ENCODE results near the gene CCT6B. TPM values are rescaled to one million over a fixed set of nuclear protein-coding genes. Genes with fewer than 3 reads are reported as not detected.
A peak's percentile ranks its signal among the peaks of the same experiment; 100 is the strongest.

CCT6B gene
- 0.84 TPM for polyA plus RNA-seq (2013, experiment 1 of 2)
- polyA plus RNA-seq (2013, experiment 2 of 2): 0.83 TPM

DNA sequence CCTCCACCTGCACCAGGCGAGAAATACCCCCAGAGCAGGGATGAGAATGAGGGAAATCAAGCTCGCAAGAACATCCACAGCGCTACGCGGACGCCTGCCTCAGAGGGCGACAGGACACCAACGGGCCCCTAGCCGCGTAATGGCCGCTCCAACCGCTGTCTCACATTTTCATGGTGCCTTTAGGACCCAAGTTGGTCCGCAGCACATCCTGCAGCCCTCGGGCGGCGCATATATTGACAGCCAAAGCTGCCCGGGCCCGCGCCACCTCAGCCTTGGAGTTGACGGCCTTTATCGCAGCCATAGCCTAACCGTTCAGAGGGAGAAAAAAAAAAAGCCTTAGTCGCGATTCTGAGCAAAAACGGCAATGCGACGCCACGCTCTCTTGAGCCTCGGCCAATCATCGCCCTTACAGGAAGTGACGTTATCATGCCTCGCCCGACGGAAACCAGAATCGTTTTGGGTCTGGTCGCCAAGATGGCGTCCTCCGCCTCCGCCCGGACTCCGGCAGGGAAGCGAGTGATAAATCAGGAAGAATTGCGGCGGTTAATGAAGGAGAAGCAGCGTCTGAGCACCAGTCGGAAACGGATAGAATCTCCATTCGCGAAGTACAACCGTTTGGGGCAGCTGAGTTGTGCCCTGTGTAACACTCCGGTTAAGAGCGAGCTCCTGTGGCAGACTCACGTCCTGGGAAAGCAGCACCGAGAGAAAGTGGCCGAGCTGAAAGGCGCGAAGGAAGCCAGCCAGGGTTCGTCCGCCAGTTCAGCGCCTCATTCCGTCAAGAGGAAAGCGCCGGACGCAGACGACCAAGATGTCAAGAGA, at the start of gene CCT6B, which contains the start of gene ZNF830:
CCT6B (minus strand) TSS at position 368 of the 819 bp plus-strand sequence; CDS start at position 301, 67 bp downstream.
ZNF830 (plus strand) TSS at position 448 of the 819 bp plus-strand sequence; CDS start at position 475, 27 bp downstream.
- peak within 1 kb of the TSS; percentile 39 for H3K23ac ChIP-seq (ENCODE audit: low read length)
- DNase-seq: peak; percentile 98
- H3K18ac ChIP-seq (ENCODE audit: low read length): peak within 1 kb of the TSS; percentile 91
- H4K8ac ChIP-seq (ENCODE audit: low read depth, low read length): peak within 1 kb of the TSS; percentile 99
- no peak within 1 kb of the TSS for H2BK5ac ChIP-seq (ENCODE audit: low read length)
- peak within 1 kb of the TSS; percentile 89 for H3K4me3 ChIP-seq (ENCODE audit: low read length)
- no peak within 1 kb of the TSS for H2AK5ac ChIP-seq (ENCODE audit: low read length)
- peak within 1 kb of the TSS; percentile 97 for H3K4me2 ChIP-seq (ENCODE audit: low read length)
- H4K5ac ChIP-seq (ENCODE audit: low read length): no peak within 1 kb of the TSS
- H3K79me1 ChIP-seq (ENCODE audit: low read length): peaks cover 7% of the 10 kb centered on the region
- no peak within 1 kb of the TSS for H2BK15ac ChIP-seq (replicated peaks; ENCODE audit: low read depth)
- peaks cover 5% of the 10 kb centered on the region for H3K4me1 ChIP-seq (ENCODE audit: control insufficient read depth, low read depth, low read length)
- H3K27ac ChIP-seq (ENCODE audit: low read depth, low read length): peak within 1 kb of the TSS; percentile 18
- no CpG with 5 or more reads among the region's 65 CpGs for WGBS (ENCODE audit: extremely low coverage, insufficient coverage, low lambda C conversion rate)
- peak within 1 kb of the TSS; percentile 90 for H3K4ac ChIP-seq (ENCODE audit: low read depth, low read length)
- H3K36me3 ChIP-seq (ENCODE audit: control insufficient read depth, insufficient read depth, low read length): no peaks in the 10 kb centered on the region
- H3K27me3 ChIP-seq (ENCODE audit: insufficient read depth, low read length, poor library complexity): no peaks in the 10 kb centered on the region
- H3K9ac ChIP-seq (ENCODE audit: low read length): peak within 1 kb of the TSS; percentile 86
- H2BK120ac ChIP-seq (ENCODE audit: low read depth, low read length): no peak within 1 kb of the TSS
- peak within 1 kb of the TSS; percentile 95 for H3K56ac ChIP-seq (ENCODE audit: low read length)
- peaks cover 12% of the 10 kb centered on the region for H3K79me2 ChIP-seq (ENCODE audit: control insufficient read depth, insufficient read depth, low read length)

GRCh38 chr17:35010093-35010492, 48.8 kb upstream of the CCT6B start:
- Histone ChIP-seq H3K27ac (ENCODE audit: low read depth, low read length) (no peak overlapping the region), H3K36me3 (ENCODE audit: control insufficient read depth, insufficient read depth, low read length) (peaks cover 2% of the 10 kb centered on the region), H3K4me1 (ENCODE audit: control insufficient read depth, low read depth, low read length) (no peaks in the 10 kb centered on the region), H3K4me2 (ENCODE audit: low read length) (no peak overlapping the region), H4K8ac (ENCODE audit: low read depth, low read length) (no peak overlapping the region), H2BK15ac (replicated peaks; ENCODE audit: low read depth) (no peak overlapping the region), H3K4me3 (ENCODE audit: low read length) (no peak overlapping the region), H3K18ac (ENCODE audit: low read length) (no peak overlapping the region), H3K23ac (ENCODE audit: low read length) (no peak overlapping the region), H3K9ac (ENCODE audit: low read length) (no peak overlapping the region), H2BK120ac (ENCODE audit: low read depth, low read length) (no peak overlapping the region), H2AK5ac (ENCODE audit: low read length) (no peak overlapping the region), H3K27me3 (ENCODE audit: insufficient read depth, low read length, poor library complexity) (no peaks in the 10 kb centered on the region), H3K4ac (ENCODE audit: low read depth, low read length) (no peak overlapping the region), H3K56ac (ENCODE audit: low read length) (no peak overlapping the region), H4K5ac (ENCODE audit: low read length) (no peak overlapping the region), H3K79me2 (ENCODE audit: control insufficient read depth, insufficient read depth, low read length) (no peaks in the 10 kb centered on the region), H3K79me1 (ENCODE audit: low read length) (no peaks in the 10 kb centered on the region), H2BK5ac (ENCODE audit: low read length) (no peak overlapping the region)
- peak; percentile 15 for DNase-seq
- no CpG with 5 or more reads among the region's 3 CpGs for whole genome bisulfite sequencing (ENCODE audit: extremely low coverage, insufficient coverage, low lambda C conversion rate)

DNA sequence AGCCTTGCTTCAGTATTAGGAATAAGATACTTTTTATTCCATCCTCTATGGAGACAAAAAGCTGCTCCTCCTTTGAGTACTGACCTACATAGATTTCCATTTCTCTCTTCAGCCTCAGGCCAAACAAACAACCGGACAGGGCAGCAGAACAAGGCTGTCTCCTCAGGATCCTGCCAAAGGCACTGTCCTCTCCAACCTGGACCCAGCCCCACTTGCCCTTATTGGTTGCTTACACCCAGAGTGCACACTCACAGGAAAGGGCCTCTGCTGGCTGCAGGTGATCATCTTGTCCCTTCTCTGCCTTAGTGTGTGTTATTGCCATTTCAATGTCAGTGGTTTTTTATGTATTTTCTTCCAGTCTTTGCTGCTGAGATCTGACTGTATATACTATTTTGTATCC, 45.7 kb upstream of the CCT6B start:
- DNase-seq: no peak
- Histone ChIP-seq H3K4me3 (ENCODE audit: low read length) (no peak overlapping the region), H3K23ac (ENCODE audit: low read length) (no peak overlapping the region), H2AK5ac (ENCODE audit: low read length) (no peak overlapping the region), H2BK120ac (ENCODE audit: low read depth, low read length) (no peak overlapping the region), H2BK5ac (ENCODE audit: low read length) (no peak overlapping the region), H2BK15ac (replicated peaks; ENCODE audit: low read depth) (no peak overlapping the region), H3K27me3 (ENCODE audit: insufficient read depth, low read length, poor library complexity) (no peaks in the 10 kb centered on the region), H4K5ac (ENCODE audit: low read length) (no peak overlapping the region), H3K9ac (ENCODE audit: low read length) (no peak overlapping the region), H3K4me1 (ENCODE audit: control insufficient read depth, low read depth, low read length) (no peaks in the 10 kb centered on the region), H3K79me1 (ENCODE audit: low read length) (no peaks in the 10 kb centered on the region), H4K8ac (ENCODE audit: low read depth, low read length) (no peak overlapping the region), H3K4ac (ENCODE audit: low read depth, low read length) (no peak overlapping the region), H3K4me2 (ENCODE audit: low read length) (no peak overlapping the region), H3K27ac (ENCODE audit: low read depth, low read length) (no peak overlapping the region), H3K79me2 (ENCODE audit: control insufficient read depth, insufficient read depth, low read length) (no peaks in the 10 kb centered on the region), H3K36me3 (ENCODE audit: control insufficient read depth, insufficient read depth, low read length) (peaks cover 15% of the 10 kb centered on the region), H3K56ac (ENCODE audit: low read length) (no peak overlapping the region), H3K18ac (ENCODE audit: low read length) (no peak overlapping the region)
- no CpG with 5 or more reads among the region's 1 CpG for WGBS (ENCODE audit: extremely low coverage, insufficient coverage, low lambda C conversion rate)

DNA sequence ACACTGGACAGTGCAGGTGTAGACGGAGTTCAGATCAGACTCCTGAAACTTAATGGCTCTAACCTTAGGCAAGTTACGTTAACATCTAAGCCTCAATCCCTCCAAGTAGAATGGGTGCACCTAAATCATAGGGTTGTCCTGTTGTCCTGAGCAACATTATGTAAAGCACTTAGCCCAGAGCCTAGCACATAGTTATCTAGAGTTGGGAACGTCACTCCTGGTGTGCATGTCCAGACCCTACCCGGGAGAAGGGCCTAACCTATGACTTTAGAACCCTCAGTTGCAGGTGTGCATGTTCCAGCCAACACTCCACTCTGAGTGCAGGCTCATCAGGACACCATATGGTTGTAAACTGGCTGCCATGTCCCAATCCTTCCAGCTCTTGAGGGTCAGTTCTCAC, 45.1 kb upstream of the CCT6B start:
- H3K36me3 ChIP-seq (ENCODE audit: control insufficient read depth, insufficient read depth, low read length): peaks cover 19% of the 10 kb centered on the region

GRCh38 chr17:35003778-35004177, 42.5 kb upstream of the CCT6B start:
- peaks cover 30% of the 10 kb centered on the region for H3K36me3 ChIP-seq (ENCODE audit: control insufficient read depth, insufficient read depth, low read length)

More for the DNA sequence above, 45.1 kb upstream of the CCT6B start:
- Histone ChIP-seq H4K8ac (ENCODE audit: low read depth, low read length) (no peak overlapping the region), H3K79me2 (ENCODE audit: control insufficient read depth, insufficient read depth, low read length) (no peaks in the 10 kb centered on the region), H2BK5ac (ENCODE audit: low read length) (no peak overlapping the region), H2AK5ac (ENCODE audit: low read length) (no peak overlapping the region), H3K56ac (ENCODE audit: low read length) (no peak overlapping the region), H2BK120ac (ENCODE audit: low read depth, low read length) (no peak overlapping the region), H3K23ac (ENCODE audit: low read length) (no peak overlapping the region), H3K18ac (ENCODE audit: low read length) (no peak overlapping the region), H3K4me1 (ENCODE audit: control insufficient read depth, low read depth, low read length) (no peaks in the 10 kb centered on the region), H3K4ac (ENCODE audit: low read depth, low read length) (no peak overlapping the region), H3K79me1 (ENCODE audit: low read length) (no peaks in the 10 kb centered on the region), H2BK15ac (replicated peaks; ENCODE audit: low read depth) (no peak overlapping the region), H3K4me3 (ENCODE audit: low read length) (no peak overlapping the region), H3K9ac (ENCODE audit: low read length) (no peak overlapping the region), H3K27ac (ENCODE audit: low read depth, low read length) (no peak overlapping the region), H4K5ac (ENCODE audit: low read length) (no peak overlapping the region), H3K27me3 (ENCODE audit: insufficient read depth, low read length, poor library complexity) (no peaks in the 10 kb centered on the region), H3K4me2 (ENCODE audit: low read length) (no peak overlapping the region)
- no peak for DNase-seq
- no CpG with 5 or more reads among the region's 4 CpGs for WGBS (ENCODE audit: extremely low coverage, insufficient coverage, low lambda C conversion rate)

More at GRCh38 chr17:35003778-35004177, 42.5 kb upstream of the CCT6B start:
- H2BK120ac ChIP-seq (ENCODE audit: low read depth, low read length): no peak overlapping the region
- H3K4me1 ChIP-seq (ENCODE audit: control insufficient read depth, low read depth, low read length): no peaks in the 10 kb centered on the region
- no peaks in the 10 kb centered on the region for H3K27me3 ChIP-seq (ENCODE audit: insufficient read depth, low read length, poor library complexity)
- no peak overlapping the region for H3K4me3 ChIP-seq (ENCODE audit: low read length)
- no peak overlapping the region for H3K4ac ChIP-seq (ENCODE audit: low read depth, low read length)
- DNase-seq: no peak
- H3K18ac ChIP-seq (ENCODE audit: low read length): no peak overlapping the region
- H3K23ac ChIP-seq (ENCODE audit: low read length): no peak overlapping the region
- H3K27ac ChIP-seq (ENCODE audit: low read depth, low read length): no peak overlapping the region
- no peak overlapping the region for H3K4me2 ChIP-seq (ENCODE audit: low read length)
- no peak overlapping the region for H2BK15ac ChIP-seq (replicated peaks; ENCODE audit: low read depth)
- no peak overlapping the region for H4K8ac ChIP-seq (ENCODE audit: low read depth, low read length)
- no peaks in the 10 kb centered on the region for H3K79me1 ChIP-seq (ENCODE audit: low read length)
- no CpG with 5 or more reads among the region's 4 CpGs for WGBS (ENCODE audit: extremely low coverage, insufficient coverage, low lambda C conversion rate)
- H3K79me2 ChIP-seq (ENCODE audit: control insufficient read depth, insufficient read depth, low read length): no peaks in the 10 kb centered on the region
- H3K56ac ChIP-seq (ENCODE audit: low read length): no peak overlapping the region
- H2BK5ac ChIP-seq (ENCODE audit: low read length): no peak overlapping the region
- no peak overlapping the region for H3K9ac ChIP-seq (ENCODE audit: low read length)
- no peak overlapping the region for H4K5ac ChIP-seq (ENCODE audit: low read length)
- no peak overlapping the region for H2AK5ac ChIP-seq (ENCODE audit: low read length)
